Effector memory CD4-positive, alpha-beta T cell (primary cell): ENCODE measurements around the gene IKZF3.

Experiments
- DNase-seq, 3 donors: peaks; one replicate each; pipeline ENCODE4 v3.0.0-alpha.2; 2020
- H3K27ac ChIP-seq: 2 replicates; pipeline ENCODE4 v1.7.0; 2013; ENCODE audit warnings: mild to moderate bottlenecking, low read length, moderate library complexity; ENCODE audit not compliant: insufficient read depth, poor library complexity, severe bottlenecking
- H3K27me3 ChIP-seq: replicated peaks from 2 replicates; pipeline ENCODE4 v1.7.0; 2013; ENCODE audit warnings: mild to moderate bottlenecking, low read length; ENCODE audit not compliant: insufficient read depth, control insufficient read depth, poor library complexity, severe bottlenecking
- H3K36me3 ChIP-seq: 2 replicates; pipeline ENCODE4 v1.7.0; 2013; ENCODE audit warnings: mild to moderate bottlenecking, low read length, moderate library complexity; ENCODE audit not compliant: control insufficient read depth, insufficient read depth
- H3K4me1 ChIP-seq: 2 replicates; pipeline ENCODE4 v1.7.0; 2013; ENCODE audit warnings: low read length, mild to moderate bottlenecking; ENCODE audit not compliant: control insufficient read depth, insufficient read depth, poor library complexity, severe bottlenecking
- H3K4me3 ChIP-seq: 2 replicates; pipeline ENCODE4 v1.7.0; 2013; ENCODE audit warnings: low read length, low read depth, mild to moderate bottlenecking; ENCODE audit not compliant: insufficient read depth, poor library complexity, severe bottlenecking
- H3K9me3 ChIP-seq: 2 replicates; pipeline ENCODE4 v1.7.0; 2013; ENCODE audit warnings: mild to moderate bottlenecking, low read length, moderate library complexity; ENCODE audit not compliant: control insufficient read depth

Gene IKZF3

GRCh38 chr17:39822051-39822451, 42.1 kb downstream of the IKZF3 start:
- no peaks in the 10 kb centered on the region for H3K27me3 ChIP-seq
- H3K27ac ChIP-seq, result peak overlapping the region; percentile 75
- H3K9me3 ChIP-seq, result peaks cover 10% of the 10 kb centered on the region
- peaks cover 36% of the 10 kb centered on the region for H3K4me1 ChIP-seq
- DNase-seq, result no peak
- H3K36me3 ChIP-seq, result peaks cover 40% of the 10 kb centered on the region
- H3K4me3 ChIP-seq, result no peak overlapping the region

- Histone ChIP-seq H3K9me3 (peaks cover 10% of the 10 kb centered on the region), H3K4me3 (no peak overlapping the region), H3K4me1 (peaks cover 36% of the 10 kb centered on the region), H3K36me3 (peaks cover 29% of the 10 kb centered on the region), H3K27me3 (no peaks in the 10 kb centered on the region), H3K27ac (peak overlapping the region; percentile 75)
- no peak for DNase-seq
Measured at GRCh38 chr17:39820987-39821386, 43.1 kb downstream of the IKZF3 start.

- DNase-seq, result no peak
- Histone ChIP-seq H3K27me3 (no peaks in the 10 kb centered on the region), H3K27ac (peak overlapping the region; percentile 75), H3K4me3 (no peak overlapping the region), H3K9me3 (peaks cover 10% of the 10 kb centered on the region), H3K36me3 (peaks cover 25% of the 10 kb centered on the region), H3K4me1 (peaks cover 36% of the 10 kb centered on the region)
Measured at GRCh38 chr17:39820541-39820940, 43.6 kb downstream of the IKZF3 start.

GRCh38 chr17:39818358-39819000, 45.6 kb downstream of the IKZF3 start:
- Histone ChIP-seq H3K9me3 (peaks cover 2% of the 10 kb centered on the region), H3K27ac (peak overlapping the region; percentile 75), H3K27me3 (no peaks in the 10 kb centered on the region), H3K36me3 (peaks cover 4% of the 10 kb centered on the region), H3K4me1 (peaks cover 45% of the 10 kb centered on the region), H3K4me3 (no peak overlapping the region)
- DNase-seq, result peak in 1 of 3 donors; percentile 16

GRCh38 chr17:39816272-39816671, 47.8 kb downstream of the IKZF3 start:
- Histone ChIP-seq H3K4me1 (peaks cover 42% of the 10 kb centered on the region), H3K36me3 (no peaks in the 10 kb centered on the region), H3K9me3 (no peaks in the 10 kb centered on the region), H3K27me3 (no peaks in the 10 kb centered on the region), H3K4me3 (no peak overlapping the region), H3K27ac (no peak overlapping the region)
- DNase-seq, result no peak

GRCh38 chr17:39814497-39814896, 49.6 kb downstream of the IKZF3 start:
- no peaks in the 10 kb centered on the region for H3K27me3 ChIP-seq
- peak overlapping the region; percentile 73 for H3K27ac ChIP-seq
- peaks cover 25% of the 10 kb centered on the region for H3K4me1 ChIP-seq
- no peaks in the 10 kb centered on the region for H3K36me3 ChIP-seq
- no peak overlapping the region for H3K4me3 ChIP-seq
- no peak for DNase-seq
- no peaks in the 10 kb centered on the region for H3K9me3 ChIP-seq

- Histone ChIP-seq H3K27ac (peak overlapping the region; percentile 73), H3K4me3 (peak overlapping the region; percentile 9), H3K36me3 (no peaks in the 10 kb centered on the region), H3K4me1 (peaks cover 17% of the 10 kb centered on the region), H3K9me3 (no peaks in the 10 kb centered on the region), H3K27me3 (no peaks in the 10 kb centered on the region)
- peak; percentile 52 to 66 (median 58) for DNase-seq
Measured at GRCh38 chr17:39813631-39814030, 50.5 kb downstream of the IKZF3 start.

- Histone ChIP-seq H3K27me3 (no peaks in the 10 kb centered on the region), H3K4me1 (peaks cover 13% of the 10 kb centered on the region), H3K36me3 (no peaks in the 10 kb centered on the region), H3K4me3 (no peak overlapping the region), H3K9me3 (no peaks in the 10 kb centered on the region), H3K27ac (peak overlapping the region; percentile 38)
- DNase-seq, result no peak
Measured at GRCh38 chr17:39812466-39812865, 51.6 kb downstream of the IKZF3 start.

- H3K4me1 ChIP-seq, result peaks cover 19% of the 10 kb centered on the region
- no peak overlapping the region for H3K4me3 ChIP-seq
- H3K27me3 ChIP-seq, result no peaks in the 10 kb centered on the region
- H3K27ac ChIP-seq, result peak overlapping the region; percentile 5
- no peak for DNase-seq
- H3K9me3 ChIP-seq, result no peaks in the 10 kb centered on the region
- no peaks in the 10 kb centered on the region for H3K36me3 ChIP-seq
Measured at GRCh38 chr17:39810939-39811728, 53.0 kb downstream of the IKZF3 start.

- Histone ChIP-seq H3K9me3 (no peaks in the 10 kb centered on the region), H3K27ac (no peak overlapping the region), H3K27me3 (no peaks in the 10 kb centered on the region), H3K4me3 (no peak overlapping the region), H3K36me3 (no peaks in the 10 kb centered on the region), H3K4me1 (peaks cover 11% of the 10 kb centered on the region)
- DNase-seq, result no peak
Measured at GRCh38 chr17:39809221-39809620, 54.9 kb downstream of the IKZF3 start.
